ENCODE results near the gene PIPOX.

PIPOX gene

GRCh38 chr17:29079887-29080286 lies 36.9 kb downstream of the PIPOX start:
- H3K9me3 ChIP-seq (ENCODE audit: control insufficient read depth, insufficient read depth, low read length): no peaks in the 10 kb centered on the region
- no peaks in the 10 kb centered on the region for H3K9me2 ChIP-seq (replicated peaks; ENCODE audit: control insufficient read depth, low read length)
- no peaks in the 10 kb centered on the region for H3F3A ChIP-seq (ENCODE audit: control insufficient read depth, insufficient read depth)
- H3K4me3 ChIP-seq (ENCODE audit: low read length): no peak overlapping the region
- 0 out of 2 replicates have a peak, but pooled peaks cover 4% of the 10 kb centered on the region for H4K20me1 ChIP-seq (ENCODE audit: control insufficient read depth, insufficient read depth, low read depth, low read length)
- no peaks in the 10 kb centered on the region for H3K79me2 ChIP-seq (ENCODE audit: control insufficient read depth, low read length)
- H3K27ac ChIP-seq (ENCODE audit: low read depth, low read length): no peak overlapping the region
- H3K27me3 ChIP-seq (ENCODE audit: control insufficient read depth, low read length): no peaks in the 10 kb centered on the region
- H3K36me3 ChIP-seq (ENCODE audit: control insufficient read depth, low read length): peaks cover 11% of the 10 kb centered on the region; the same call in 1 of the 2 replicates
- TF ChIP-seq EZH2phosphoT487 (IDR thresholded peaks at IDR 0.05; ENCODE audit: borderline replicate concordance, low read length): no peak
- TF ChIP-seq CTCF (IDR thresholded peaks at IDR 0.05; ENCODE audit: low read depth, low read length, poor library complexity, severe bottlenecking): no peak
- no peak overlapping the region for H3K4me2 ChIP-seq (ENCODE audit: low read length)
- H3K4me1 ChIP-seq (ENCODE audit: control insufficient read depth, low read length): no peaks in the 10 kb centered on the region

GRCh38 chr17:29080323-29080722 lies 37.4 kb downstream of the PIPOX start:
- H3K27ac ChIP-seq (ENCODE audit: low read depth, low read length): no peak overlapping the region
- no peaks in the 10 kb centered on the region for H3K9me3 ChIP-seq (ENCODE audit: control insufficient read depth, insufficient read depth, low read length)
- no peak overlapping the region for H3K4me2 ChIP-seq (ENCODE audit: low read length)
- H3K79me2 ChIP-seq (ENCODE audit: control insufficient read depth, low read length): no peaks in the 10 kb centered on the region
- H3K27me3 ChIP-seq (ENCODE audit: control insufficient read depth, low read length): no peaks in the 10 kb centered on the region
- no peak overlapping the region for H3K4me3 ChIP-seq (ENCODE audit: low read length)
- H3F3A ChIP-seq (ENCODE audit: control insufficient read depth, insufficient read depth): no peaks in the 10 kb centered on the region
- peaks cover 11% of the 10 kb centered on the region; the same call in 1 of the 2 replicates for H3K36me3 ChIP-seq (ENCODE audit: control insufficient read depth, low read length)
- H3K9me2 ChIP-seq (replicated peaks; ENCODE audit: control insufficient read depth, low read length): no peaks in the 10 kb centered on the region
- 0 out of 2 replicates have a peak, but pooled peaks cover 4% of the 10 kb centered on the region for H4K20me1 ChIP-seq (ENCODE audit: control insufficient read depth, insufficient read depth, low read depth, low read length)
- TF ChIP-seq EZH2phosphoT487 (IDR thresholded peaks at IDR 0.05; ENCODE audit: borderline replicate concordance, low read length): no peak
- TF ChIP-seq CTCF (IDR thresholded peaks at IDR 0.05; ENCODE audit: low read depth, low read length, poor library complexity, severe bottlenecking): no peak
- H3K4me1 ChIP-seq (ENCODE audit: control insufficient read depth, low read length): no peaks in the 10 kb centered on the region

- TF ChIP-seq EZH2phosphoT487 (IDR thresholded peaks at IDR 0.05; ENCODE audit: borderline replicate concordance, low read length): no peak
- TF ChIP-seq CTCF (IDR thresholded peaks at IDR 0.05; ENCODE audit: low read depth, low read length, poor library complexity, severe bottlenecking): no peak
- H3K36me3 ChIP-seq (ENCODE audit: control insufficient read depth, low read length): peaks cover 17% of the 10 kb centered on the region; the same call in 1 of the 2 replicates
- no peak overlapping the region for H3K4me2 ChIP-seq (ENCODE audit: low read length)
- no peaks in the 10 kb centered on the region for H3K27me3 ChIP-seq (ENCODE audit: control insufficient read depth, low read length)
- no peaks in the 10 kb centered on the region for H3K9me2 ChIP-seq (replicated peaks; ENCODE audit: control insufficient read depth, low read length)
- H3F3A ChIP-seq (ENCODE audit: control insufficient read depth, insufficient read depth): no peaks in the 10 kb centered on the region
- H3K27ac ChIP-seq (ENCODE audit: low read depth, low read length): no peak overlapping the region
- H3K9me3 ChIP-seq (ENCODE audit: control insufficient read depth, insufficient read depth, low read length): no peaks in the 10 kb centered on the region
- H3K79me2 ChIP-seq (ENCODE audit: control insufficient read depth, low read length): no peaks in the 10 kb centered on the region
- no peaks in the 10 kb centered on the region for H3K4me1 ChIP-seq (ENCODE audit: control insufficient read depth, low read length)
- no peak overlapping the region for H3K4me3 ChIP-seq (ENCODE audit: low read length)
- 0 out of 2 replicates have a peak, but pooled peaks cover 4% of the 10 kb centered on the region for H4K20me1 ChIP-seq (ENCODE audit: control insufficient read depth, insufficient read depth, low read depth, low read length)
Measured at GRCh38 chr17:29080965-29081364, 38.0 kb downstream of the PIPOX start.

All from DOHH2 (cell line).